ENCODE measurements around the gene ZBTB7C.

Gene ZBTB7C

GRCh38 chr18:48021273-48021914 lies 387.8 kb downstream of the ZBTB7C start:
- no peak for DNase-seq (ENCODE audit: low read depth)

DNA sequence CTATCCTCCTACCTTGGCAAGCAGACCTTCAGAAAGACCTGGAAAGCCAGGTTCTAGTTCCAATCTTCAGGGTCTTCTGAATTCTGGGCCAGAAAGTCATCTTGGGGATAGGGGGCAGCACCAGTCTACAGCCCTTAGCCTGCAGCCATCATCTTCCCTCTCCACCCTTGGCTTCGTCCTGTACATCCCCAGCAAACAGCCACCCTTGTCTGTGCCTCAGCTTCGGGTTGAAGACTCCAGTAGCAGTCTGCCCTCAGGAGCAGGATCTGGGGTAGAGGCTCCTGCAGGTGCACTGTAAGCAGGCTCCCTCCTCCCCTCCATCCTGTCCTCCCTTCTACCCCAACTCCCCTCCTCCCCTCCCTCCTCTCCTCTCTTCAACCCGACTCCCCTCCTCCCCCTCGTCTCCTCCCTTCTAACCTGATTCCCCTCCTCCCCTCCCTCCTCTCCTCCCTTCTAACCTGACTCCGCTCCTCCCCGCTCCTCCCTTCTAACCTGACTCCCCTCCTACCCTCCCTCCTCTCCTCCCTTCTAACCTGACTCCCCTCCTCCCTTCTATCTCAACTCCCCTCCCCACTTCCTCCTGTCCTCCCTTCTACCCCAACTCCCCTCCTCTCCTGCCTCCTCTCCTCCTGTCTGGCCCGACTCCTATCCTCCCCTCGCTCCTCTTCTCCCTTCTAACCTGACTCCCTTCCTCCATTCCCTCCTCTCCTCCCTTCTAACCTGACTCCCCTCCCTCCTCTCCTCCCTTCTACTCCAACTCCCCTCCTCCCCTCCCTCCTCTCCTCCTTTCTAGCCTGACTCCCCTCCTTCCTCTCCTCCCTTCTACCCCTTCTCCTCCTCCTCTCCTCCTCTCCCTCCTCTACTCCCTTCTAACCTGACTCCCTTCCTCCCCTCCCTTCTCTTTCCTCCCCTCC lies 388.6 kb downstream of the ZBTB7C start:
- no peak for DNase-seq (ENCODE audit: low read depth)

DNA sequence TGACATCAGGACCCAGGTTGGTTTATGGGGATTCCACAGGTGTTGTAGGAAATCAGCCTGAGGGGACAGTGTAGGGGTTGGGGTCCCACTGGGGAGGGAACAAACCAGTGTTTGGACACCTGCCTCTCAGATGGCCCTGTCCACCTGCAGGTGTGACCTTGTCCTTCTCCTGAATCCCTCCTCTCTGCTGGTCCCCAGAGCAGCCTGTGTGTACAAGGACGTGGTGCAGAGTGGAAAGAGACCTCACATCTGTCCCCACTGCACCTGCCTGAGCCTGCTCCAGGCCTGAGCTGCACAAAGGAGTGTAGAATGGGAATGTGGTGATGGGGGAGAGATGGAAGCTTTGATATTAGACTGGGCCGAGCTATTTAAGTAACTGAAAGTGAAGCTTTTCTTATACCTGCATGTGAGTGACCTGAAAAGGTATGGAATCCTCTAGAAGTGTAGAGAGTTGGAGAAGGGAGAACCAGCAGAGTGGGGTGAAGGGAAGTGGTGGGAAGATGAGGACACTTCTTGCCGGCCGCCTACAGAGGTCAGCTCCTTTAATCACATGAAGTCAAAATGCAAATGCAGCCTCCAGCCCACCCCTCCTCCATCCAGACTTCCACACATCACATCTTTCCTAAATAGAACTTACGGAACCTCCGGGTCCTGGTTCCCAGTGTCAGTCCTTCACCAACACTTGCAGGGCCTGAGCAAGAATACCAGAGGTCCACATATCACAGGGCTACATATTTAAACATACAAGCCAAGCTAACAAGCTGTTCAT lies 389.4 kb downstream of the ZBTB7C start:
- no peak for DNase-seq (ENCODE audit: low read depth)

DNA sequence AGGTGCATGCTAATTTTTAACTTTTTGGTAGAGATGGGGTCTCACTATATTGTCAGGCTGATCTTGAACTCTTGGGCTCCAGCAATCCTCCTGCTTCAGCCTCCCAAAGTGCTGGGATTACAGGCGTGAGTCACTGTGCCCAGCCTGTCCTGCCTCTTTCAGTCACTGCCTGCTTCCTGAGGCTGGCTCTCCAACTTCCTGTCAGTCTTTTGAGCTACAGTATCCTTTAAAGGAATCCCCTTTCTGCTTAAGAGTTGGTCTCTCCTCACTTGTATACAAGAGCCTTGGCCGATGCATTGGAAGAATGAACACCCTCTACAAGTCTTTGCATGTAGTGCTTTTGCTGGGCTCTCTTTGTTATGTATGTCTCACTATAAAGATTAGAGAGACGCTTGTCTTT lies 390.3 kb downstream of the ZBTB7C start:
- DNase-seq (ENCODE audit: low read depth) = no peak

DNA sequence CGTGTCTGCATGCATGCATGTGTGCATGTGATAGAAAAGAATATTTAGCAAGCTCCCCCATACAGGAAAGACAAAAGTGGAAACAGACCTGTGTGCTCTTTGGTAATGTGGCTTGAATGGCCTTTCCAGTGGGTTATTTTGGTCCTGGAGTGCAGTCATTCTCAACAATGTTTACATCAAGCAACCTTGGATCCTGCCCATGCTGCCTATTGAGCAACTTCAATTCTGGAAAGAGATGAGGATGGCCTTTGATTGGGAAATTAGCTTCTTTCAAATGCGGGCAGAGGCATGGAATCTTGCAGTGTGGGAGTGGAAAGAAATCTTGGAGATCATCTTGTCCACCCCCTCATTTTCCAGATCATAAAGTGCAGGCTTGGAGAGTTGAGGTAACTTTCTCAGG lies 391.5 kb downstream of the ZBTB7C start:
- no peak for DNase-seq (ENCODE audit: low read depth)

DNA sequence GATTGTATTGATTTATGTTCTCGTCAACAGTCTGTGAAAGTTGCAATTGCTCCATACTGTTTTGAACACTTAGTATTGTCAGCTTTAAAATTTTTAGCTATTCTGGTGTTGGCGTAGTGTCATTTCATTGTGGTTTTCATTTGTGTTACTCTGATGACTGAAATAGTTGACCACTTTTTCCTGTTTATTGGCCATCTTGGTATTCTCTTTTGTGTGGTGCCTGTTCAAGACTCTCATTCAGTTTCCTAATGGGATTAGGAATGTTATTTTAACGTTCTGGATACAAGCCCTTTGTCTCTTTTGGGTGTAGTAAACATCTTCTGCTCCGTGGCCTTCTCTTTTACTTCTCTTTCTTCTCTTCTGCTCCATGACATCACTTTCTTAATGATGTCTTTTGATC lies 396.0 kb downstream of the ZBTB7C start:
- DNase-seq (ENCODE audit: low read depth) = no peak

DNA sequence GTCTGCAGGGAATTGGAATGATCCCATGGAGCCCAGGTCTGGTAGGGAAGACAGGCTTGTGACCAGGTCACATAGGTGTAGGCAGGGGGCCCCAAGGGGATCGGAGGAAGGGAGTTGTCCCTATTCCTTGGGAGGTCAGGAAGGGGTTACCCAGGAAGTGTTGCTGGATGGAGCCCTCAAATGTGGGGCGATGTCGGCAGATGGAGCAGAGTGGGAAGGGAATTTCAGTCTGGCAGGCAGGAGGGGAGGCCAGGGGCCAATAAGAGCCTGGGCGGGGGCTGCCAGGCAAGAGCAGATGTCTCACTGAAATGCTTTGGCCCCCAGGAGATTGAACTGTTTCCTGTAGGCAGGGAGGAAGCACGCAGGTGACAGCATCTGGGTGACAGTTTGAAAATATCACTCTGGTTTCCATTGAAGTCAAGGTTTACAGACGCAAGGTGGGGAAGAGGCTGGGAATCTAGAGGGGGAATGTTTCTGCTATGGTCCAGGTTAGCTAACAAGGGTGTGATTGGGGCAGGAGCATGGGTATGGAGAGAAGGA lies 397.2 kb downstream of the ZBTB7C start:
- no peak for DNase-seq (ENCODE audit: low read depth)

- DNase-seq (ENCODE audit: low read depth) = no peak
These were observed 398.9 kb downstream of the ZBTB7C start for GRCh38 chr18:48010264-48010663.

GRCh38 chr18:48009116-48009745 lies 400.0 kb downstream of the ZBTB7C start:
- no peak for DNase-seq (ENCODE audit: low read depth)

DNA sequence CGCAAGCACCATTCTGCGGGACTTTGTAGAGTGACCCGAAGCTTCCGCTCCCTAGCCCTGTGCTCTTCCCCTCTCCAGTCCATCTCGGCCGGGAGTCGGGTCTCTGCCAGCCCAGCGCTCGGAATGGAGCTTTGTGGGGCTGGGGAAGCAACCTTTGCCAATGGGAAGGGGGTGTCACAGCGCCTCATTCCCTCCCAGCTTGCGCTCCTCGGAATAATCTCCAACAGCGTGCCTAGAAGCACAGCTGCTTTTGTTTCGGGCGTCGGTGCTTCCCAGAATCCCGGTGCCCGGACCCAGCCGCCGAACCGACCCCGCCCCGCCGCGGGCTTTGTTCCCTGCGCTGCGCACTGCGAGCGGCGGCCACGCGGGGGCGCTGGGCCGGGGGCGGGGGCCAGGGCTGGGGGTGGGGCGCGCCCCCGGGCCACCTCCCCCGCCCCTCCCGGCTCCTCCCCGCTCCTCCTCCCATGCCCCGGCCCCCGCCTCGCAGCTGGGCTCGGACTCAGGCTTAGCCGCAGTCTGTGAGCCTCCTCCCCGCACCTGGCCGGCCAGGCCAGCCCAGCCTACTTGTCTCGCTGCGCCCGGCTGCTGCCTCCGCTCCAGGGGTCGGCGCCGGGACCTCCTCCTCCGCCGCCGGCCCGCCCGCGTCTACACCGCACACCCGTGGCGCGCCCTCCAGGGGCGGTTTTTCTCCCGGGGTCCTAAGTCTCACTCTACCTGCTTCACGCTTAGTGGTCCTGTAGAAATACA lies 401.1 kb downstream of the ZBTB7C start:
- DNase-seq (ENCODE audit: low read depth) = no peak

DNA sequence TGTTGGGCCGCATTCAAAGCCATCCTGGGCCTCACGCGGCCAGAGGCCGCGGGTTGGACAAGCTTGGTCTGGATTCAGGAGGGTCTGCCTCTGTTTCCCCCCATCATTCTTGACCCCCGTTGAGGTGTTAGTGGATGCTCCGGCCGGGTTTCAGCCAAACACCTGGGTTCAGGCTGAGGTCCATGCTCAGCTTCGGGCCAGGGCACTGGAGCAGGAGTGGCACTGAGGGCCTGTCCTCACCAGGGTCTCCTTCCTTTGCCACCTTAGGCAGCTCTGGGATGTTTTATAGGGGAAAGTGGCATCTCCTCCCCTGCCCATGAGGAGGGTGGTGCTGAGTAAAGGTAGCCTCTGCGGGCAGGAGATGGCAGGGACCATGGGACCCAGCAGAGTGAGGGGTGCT lies 401.8 kb downstream of the ZBTB7C start:
- no peak for DNase-seq (ENCODE audit: low read depth)

DNA sequence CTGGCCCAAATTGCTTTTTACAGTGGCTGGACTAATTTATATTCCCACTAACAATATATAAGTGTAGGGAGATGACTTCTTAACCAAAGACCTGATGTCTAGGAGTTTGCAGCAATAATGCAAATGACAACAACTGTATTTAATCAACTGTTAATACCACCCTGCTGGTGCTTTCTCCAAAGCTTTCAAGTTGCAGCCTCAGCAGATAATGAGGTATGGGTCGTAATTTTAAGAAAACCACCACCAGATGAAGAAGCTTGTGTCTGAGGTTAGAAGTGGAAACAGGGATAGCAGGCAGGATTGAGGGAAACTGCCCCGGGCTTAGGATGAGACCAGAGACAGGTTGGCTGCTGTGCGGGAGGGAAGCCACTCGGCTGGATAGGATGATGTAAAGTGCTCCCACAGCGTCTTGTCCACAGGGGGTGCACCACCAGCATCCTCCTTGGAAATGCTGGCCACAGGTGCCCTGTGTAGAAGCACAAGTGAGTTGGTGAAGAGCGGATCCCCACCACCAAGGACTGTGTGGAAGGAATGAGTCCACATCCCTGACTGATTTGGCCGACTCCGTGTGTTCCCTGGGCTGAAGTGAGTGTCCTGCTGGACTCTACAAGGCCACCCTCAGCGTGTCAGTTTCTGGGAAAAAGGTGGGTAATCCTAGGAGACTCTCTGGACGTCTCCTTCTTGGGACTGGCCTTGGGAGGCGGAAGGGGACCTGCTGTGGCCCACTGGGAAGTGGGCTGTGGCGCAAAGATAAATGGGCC lies 402.6 kb downstream of the ZBTB7C start:
- DNase-seq (ENCODE audit: low read depth) = no peak

DNA sequence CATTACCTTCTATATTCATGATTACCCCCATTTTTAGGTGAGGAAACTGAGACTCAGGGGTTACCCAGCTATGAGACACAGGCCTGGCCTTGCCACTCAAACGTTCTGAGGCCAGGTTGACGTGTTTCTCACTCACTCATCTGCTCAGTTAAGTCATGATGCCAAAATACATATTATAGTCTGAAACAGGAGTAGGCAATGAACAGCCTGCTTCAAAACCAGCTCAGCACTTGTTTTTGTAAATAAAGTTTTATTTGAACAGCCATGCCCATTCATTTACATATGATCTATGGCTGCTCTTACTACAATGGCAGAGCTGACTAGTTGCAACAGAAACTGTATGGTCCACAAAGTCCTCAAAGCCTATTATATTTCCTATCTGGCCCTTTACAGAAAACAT lies 404.6 kb downstream of the ZBTB7C start:
- DNase-seq (ENCODE audit: low read depth) = no peak

GRCh38 chr18:48003426-48004349 lies 405.5 kb downstream of the ZBTB7C start:
- no peak for DNase-seq (ENCODE audit: low read depth)

DNA sequence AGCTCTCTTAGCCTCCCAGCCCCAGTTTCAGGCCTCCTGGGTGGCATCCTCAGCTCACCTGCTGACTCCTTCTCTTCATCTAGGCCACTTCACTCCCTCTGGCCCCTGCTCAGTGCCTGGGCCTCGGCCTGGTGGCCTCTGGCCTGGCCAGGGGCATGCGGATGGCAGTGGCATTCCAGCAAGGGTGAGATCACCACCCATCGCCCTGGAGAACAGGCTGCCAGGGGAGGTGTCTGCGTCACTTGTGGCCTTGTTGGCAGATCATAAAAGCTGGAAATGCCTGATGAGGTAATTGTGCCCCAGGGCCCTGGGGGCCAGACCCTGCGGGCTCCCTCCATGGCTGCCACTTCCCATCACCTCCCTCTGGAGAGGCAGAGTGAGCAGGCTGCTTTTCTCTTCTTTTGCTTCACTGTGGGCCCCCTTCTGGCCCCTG lies 406.2 kb downstream of the ZBTB7C start:
- peak; percentile 86 for DNase-seq (ENCODE audit: low read depth)

DNA sequence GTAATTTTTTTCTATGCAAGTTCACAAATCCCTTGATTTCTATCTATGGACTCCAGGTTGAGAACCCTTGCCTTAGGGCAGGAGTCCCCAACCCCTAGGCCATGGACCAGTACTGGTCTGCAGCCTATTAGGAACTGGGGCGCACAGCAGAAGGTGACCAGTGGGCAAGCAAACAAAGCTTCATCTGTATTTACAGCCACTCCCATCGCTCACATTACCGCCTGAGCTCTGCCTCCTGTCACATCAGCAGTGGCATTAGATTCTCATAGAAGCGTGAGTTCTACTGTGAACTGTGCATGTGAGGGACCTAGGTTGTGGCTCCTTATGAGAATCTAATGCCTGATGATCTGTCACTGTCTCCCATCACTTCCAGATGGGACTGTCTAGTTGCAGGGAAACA lies 408.5 kb downstream of the ZBTB7C start:
- no peak for DNase-seq (ENCODE audit: low read depth)

GRCh38 chr18:47999801-48000248 lies 409.4 kb downstream of the ZBTB7C start:
- no peak for DNase-seq (ENCODE audit: low read depth)

DNA sequence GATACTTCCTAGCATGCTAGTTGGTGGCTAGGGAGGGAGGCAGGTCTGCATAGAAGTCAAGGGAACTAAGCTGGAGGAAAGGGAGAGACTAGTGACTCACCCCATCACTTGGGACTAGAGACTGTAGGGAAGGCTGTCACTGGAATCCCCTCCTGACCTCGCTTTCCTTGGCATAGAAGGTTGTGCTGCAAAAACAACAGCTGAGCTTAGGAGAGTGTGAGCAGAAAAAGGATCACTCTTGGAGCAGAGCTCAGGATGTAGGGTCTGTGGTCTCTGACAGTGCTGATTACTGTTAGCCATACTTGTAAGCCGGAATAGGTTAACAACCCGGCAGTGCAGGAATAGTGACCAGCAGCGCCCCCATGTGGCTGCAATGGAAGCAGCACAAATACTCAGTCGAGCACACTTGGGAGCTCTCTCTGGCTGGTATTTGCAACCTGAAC lies 411.8 kb downstream of the ZBTB7C start:
- no peak for DNase-seq (ENCODE audit: low read depth)

GRCh38 chr18:47996091-47996541 lies 413.1 kb downstream of the ZBTB7C start:
- DNase-seq (ENCODE audit: low read depth) = no peak

Data from HS-27A (cell line).